BJ (cell line): Measurements from ENCODE around the gene IGFLR1. TPM values are rescaled to one million over a fixed set of nuclear protein-coding genes. Genes with fewer than 3 reads are reported as not detected.

Experiments used
- CTCF ChIA-PET: fragments of 350-600 bp; formaldehyde crosslinking; extraction: SDS; loops from one replicate; lab custom pipeline; 2021; ENCODE audit warnings: antibody characterized with exemption, inconsistent platforms; lab: Yijun Ruan, JAX
- POLR2A ChIA-PET: fragments of 300-600 bp; sonication (Branson Sonifier 250); formaldehyde crosslinking; extraction: SDS; loops from one replicate; lab custom pipeline; 2021; ENCODE audit warnings: antibody characterized with exemption; lab: Charles Lee
- DNase-seq: peaks from one replicate; pipeline ENCODE4 v3.0.0-alpha.2; 2011; ENCODE audit warnings: low read depth
- H3K27me3 ChIP-seq: 2 replicates; pipeline ENCODE4 v1.6.0; 2011; ENCODE audit warnings: low read length; ENCODE audit not compliant: control insufficient read depth, insufficient read depth
- H3K36me3 ChIP-seq: 2 replicates; pipeline ENCODE4 v1.5.1; 2011; ENCODE audit warnings: low read length; ENCODE audit not compliant: control insufficient read depth, insufficient read depth
- H3K4me3 ChIP-seq: 2 replicates; pipeline ENCODE4 v1.5.1; 2011; ENCODE audit warnings: low read depth, mild to moderate bottlenecking, control low read depth, low read length
- CTCF ChIP-seq: IDR thresholded peaks from 2 replicates; pipeline ENCODE4 v1.5.1; 2011; ENCODE audit warnings: low read depth, mild to moderate bottlenecking, control low read depth, inconsistent platforms, low read length, moderate library complexity; ENCODE audit not compliant: insufficient read depth
- polyA plus RNA-seq: library from polyadenylated mRNA; depleted of rRNA; stranded (reverse); fragments of >200 nt; gene quantifications from 2 replicates; pipeline ENCODE4 v1.2.3, GENCODE V29; 2011

IGFLR1 gene
- polyA plus RNA-seq, 1 experiment, result 1.9 TPM

DNA sequence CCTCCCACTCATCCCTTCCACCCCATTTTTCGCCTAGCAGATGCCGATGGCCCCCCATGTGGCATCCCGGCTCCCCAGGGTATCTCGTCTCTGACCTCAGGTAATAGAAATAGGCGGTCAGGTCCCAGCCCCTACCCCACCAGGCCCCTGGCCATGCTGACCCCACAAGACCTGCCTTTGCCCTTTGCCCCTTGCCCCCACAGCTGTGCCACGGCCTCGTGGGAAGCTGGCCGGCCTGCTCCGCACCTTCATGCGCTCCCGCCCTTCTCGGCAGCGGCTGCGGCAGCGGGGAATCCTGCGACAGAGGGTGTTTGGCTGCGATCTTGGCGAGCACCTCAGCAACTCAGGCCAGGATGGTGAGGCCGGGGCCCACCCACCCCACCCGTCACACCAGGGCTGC is 38.5 kb upstream of the IGFLR1 start:
- no peak for DNase-seq
- Histone ChIP-seq H3K4me3 (no peak overlapping the region), H3K27me3 (no peaks in the 10 kb centered on the region), H3K36me3 (peaks cover 4% of the 10 kb centered on the region)
- CTCF ChIA-PET, result no interaction called here
- no peak for TF ChIP-seq CTCF
- POLR2A ChIA-PET, result no interaction called here

GRCh38 chr19:35780058-35780457 is 37.8 kb upstream of the IGFLR1 start:
- no peaks in the 10 kb centered on the region for H3K27me3 ChIP-seq
- POLR2A ChIA-PET, result no interaction called here
- no peak overlapping the region for H3K4me3 ChIP-seq
- no peak for TF ChIP-seq CTCF
- CTCF ChIA-PET, result no interaction called here
- peaks cover 4% of the 10 kb centered on the region for H3K36me3 ChIP-seq
- DNase-seq, result no peak

DNA sequence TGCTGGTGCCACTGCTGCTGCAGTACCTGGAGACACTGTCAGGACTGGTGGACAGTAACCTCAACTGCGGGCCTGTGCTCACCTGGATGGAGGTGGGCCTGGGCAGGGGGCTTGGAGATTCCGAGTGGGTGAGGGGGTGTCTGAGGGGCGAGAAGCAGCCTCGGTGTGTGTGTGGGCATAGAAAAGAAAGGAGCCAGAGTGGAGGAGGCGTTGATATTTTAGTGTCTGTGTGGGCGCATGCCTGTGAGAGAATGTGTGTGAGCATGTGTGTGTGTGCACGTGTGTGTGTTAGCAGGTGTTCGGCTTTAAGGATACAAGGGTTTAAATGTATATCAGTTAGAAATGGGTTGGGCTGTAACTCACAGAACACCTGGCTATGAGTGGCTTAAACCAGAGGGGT is 36.8 kb upstream of the IGFLR1 start:
- CTCF ChIA-PET, result no interaction called here
- peaks cover 4% of the 10 kb centered on the region for H3K36me3 ChIP-seq
- no peak for DNase-seq
- H3K27me3 ChIP-seq, result no peaks in the 10 kb centered on the region
- POLR2A ChIA-PET, result no interaction called here
- H3K4me3 ChIP-seq, result no peak overlapping the region
- TF ChIP-seq CTCF, result no peak

GRCh38 chr19:35777961-35778360 is 35.7 kb upstream of the IGFLR1 start:
- no peak for TF ChIP-seq CTCF
- H3K36me3 ChIP-seq, result peaks cover 3% of the 10 kb centered on the region
- no peak overlapping the region for H3K4me3 ChIP-seq
- DNase-seq, result no peak
- CTCF ChIA-PET, result no interaction called here
- no peaks in the 10 kb centered on the region for H3K27me3 ChIP-seq
- POLR2A ChIA-PET, result no interaction called here

DNA sequence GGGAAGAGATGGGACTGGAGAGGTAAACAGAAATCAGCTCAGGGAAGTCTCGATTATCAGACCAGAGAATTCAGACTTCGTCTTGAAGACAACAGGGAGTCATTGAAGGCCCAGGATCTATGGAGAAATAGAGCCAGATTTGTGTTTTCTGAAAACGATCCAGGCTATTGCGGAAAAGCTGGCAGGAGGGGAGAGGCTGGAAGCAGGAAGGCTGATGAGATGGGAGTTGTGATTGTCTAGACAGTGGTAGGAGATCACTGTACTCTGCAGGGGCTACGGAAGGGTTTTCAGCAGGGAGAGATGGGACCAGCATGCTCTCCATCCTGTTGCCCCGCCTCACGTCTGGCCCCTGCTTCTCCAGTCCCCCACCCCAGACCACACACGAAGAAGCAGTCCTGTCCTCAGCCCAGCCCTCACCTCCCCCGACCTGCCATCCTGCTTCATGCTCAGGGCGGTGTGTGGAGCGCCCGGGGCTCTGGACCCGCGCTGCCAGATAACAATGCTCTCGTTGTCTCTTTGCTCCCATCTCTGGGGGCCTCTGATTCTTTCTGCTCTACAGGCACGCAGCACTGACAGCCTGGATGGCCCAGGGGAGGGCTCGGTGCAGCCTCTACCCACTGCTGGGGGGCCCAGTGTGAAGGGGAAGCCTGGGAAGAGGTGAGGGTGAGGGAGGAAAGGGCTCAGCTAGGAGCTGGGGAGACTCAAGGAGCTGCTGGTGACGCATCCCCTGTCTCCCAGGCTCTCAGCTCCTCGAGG is 35.0 kb upstream of the IGFLR1 start:
- Histone ChIP-seq H3K36me3 (no peaks in the 10 kb centered on the region; the same call in 1 of the 2 replicates), H3K4me3 (no peak overlapping the region), H3K27me3 (no peaks in the 10 kb centered on the region)
- DNase-seq, result no peak
- no peak for TF ChIP-seq CTCF
- CTCF ChIA-PET, result interaction anchor here (0.8 kb wide), 1 partner anchor 129 kb away, joined by 3 read pairs; the partner anchor contains the start of gene COX6B1
- POLR2A ChIA-PET, result interaction anchor here (0.6 kb wide), 1 partner anchor 17 kb away, joined by 8 read pairs; no protein-coding TSS in a partner anchor
